Measurements from ENCODE around the gene FAM200C.

FAM200C gene

DNA sequence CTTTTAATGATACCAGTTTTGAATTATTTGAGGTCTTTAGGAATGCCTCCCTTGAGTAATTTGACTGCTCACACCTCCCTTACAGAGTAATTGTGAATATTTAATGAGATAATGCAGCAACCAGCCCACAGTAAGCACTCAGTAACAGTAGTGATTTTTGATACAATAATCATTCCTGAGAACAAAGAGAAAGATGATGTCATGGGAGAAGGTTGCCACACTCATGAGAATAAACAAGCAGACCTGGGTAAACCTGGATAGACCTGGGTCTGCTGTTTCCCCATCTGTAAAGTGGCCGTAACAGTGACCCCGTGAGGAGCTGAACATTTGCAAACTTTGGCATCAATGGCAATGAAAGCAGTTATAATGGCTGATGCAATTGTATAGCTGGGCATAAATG lies 33.6 kb downstream of the FAM200C start:
- DNase-seq = no peak

GRCh38 chr5:160363660-160364395 lies 36.0 kb downstream of the FAM200C start:
- no peak for DNase-seq

DNA sequence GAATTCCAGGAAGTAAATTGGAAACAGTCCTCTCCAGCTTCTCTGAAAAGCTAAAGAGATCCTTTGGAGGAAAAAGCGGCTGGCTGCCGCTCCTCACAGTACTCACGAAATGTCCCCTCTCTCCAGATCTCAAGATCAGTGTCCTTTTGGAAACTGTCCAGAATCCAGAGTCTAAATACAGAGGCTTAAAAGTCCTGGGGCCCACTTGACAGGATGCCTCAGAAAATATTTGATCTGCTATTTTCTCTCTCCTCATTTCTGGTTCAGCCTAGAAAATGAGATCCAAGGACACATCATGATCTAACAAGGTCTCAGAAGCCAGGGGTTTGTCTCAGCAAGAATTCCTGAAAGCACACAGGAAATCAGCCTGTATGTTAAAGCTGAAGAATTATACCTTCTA lies 36.6 kb downstream of the FAM200C start:
- no peak for DNase-seq

GRCh38 chr5:160361624-160362228 lies 38.1 kb downstream of the FAM200C start:
- DNase-seq = no peak

- no peak for DNase-seq
Observed at GRCh38 chr5:160360310-160360709, 39.5 kb downstream of the FAM200C start.

DNA sequence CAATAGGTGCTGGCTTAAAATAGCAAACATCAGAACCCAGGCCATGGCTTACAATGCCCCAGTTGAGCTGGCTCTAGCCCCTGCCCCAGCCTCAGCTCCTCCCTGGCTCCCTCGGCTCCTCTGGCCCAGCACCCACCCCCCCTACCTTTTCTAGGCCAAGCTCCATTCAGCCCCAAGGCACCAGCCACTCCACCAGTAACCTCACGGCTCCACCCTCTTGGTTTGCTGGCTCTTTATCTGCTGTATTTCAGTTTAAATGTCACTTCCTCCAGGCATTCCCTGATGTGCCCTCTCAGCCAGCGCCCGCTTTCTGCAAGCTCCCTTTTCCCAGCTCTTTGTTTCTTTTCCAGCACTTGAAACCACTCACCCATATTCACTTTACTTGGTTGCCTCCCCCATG lies 40.0 kb downstream of the FAM200C start:
- DNase-seq = no peak

GRCh38 chr5:160359242-160359641 lies 40.6 kb downstream of the FAM200C start:
- DNase-seq = no peak

GRCh38 chr5:160357861-160358411 lies 41.9 kb downstream of the FAM200C start:
- no peak for DNase-seq

DNA sequence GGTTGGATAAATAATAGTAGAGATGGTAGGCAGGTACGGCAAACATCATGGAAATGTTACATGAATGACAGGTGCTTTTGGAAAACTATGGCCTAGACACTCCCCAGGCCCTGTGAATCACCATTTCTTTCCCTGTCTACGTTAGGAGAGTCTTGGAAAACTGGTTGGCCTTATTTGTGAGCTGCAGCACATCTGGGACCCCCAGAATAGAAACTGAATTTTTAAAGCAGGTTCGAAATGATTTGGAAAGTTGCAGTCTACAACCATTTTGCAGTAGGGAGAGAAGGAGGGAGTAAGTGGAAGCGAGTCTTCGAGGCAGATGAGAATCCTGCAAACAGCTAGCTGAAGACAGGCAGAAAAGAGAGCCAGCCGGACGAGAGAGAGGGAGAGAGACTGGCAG lies 42.5 kb downstream of the FAM200C start:
- DNase-seq = no peak

- no peak for DNase-seq
Observed at GRCh38 chr5:160356550-160357347, 43.1 kb downstream of the FAM200C start.

DNA sequence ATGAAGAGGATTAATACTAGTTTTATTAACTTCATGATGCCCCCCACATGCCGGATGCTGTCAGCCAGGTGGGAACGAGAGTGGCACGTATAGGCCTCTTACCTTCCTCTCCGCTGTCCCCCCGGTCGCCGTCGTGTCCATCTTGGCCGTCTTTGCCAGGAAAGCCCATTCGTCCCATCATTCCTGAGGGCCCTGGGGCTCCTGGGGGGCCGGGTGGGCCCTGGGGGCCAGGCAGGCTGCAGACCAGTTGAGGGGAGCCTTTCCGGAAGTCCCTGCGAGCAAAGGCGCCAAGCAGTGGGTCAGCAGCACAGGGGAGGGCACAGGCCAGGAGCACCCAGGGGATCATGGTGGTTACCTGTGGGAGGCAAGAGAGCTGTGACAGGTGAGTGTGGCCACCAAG lies 45.2 kb downstream of the FAM200C start:
- DNase-seq = no peak

- no peak for DNase-seq
Observed at GRCh38 chr5:160353379-160353778, 46.5 kb downstream of the FAM200C start.

GRCh38 chr5:160352308-160352707 lies 47.5 kb downstream of the FAM200C start:
- no peak for DNase-seq

- no peak for DNase-seq
Observed at GRCh38 chr5:160349935-160350303, 49.9 kb downstream of the FAM200C start.

DNA sequence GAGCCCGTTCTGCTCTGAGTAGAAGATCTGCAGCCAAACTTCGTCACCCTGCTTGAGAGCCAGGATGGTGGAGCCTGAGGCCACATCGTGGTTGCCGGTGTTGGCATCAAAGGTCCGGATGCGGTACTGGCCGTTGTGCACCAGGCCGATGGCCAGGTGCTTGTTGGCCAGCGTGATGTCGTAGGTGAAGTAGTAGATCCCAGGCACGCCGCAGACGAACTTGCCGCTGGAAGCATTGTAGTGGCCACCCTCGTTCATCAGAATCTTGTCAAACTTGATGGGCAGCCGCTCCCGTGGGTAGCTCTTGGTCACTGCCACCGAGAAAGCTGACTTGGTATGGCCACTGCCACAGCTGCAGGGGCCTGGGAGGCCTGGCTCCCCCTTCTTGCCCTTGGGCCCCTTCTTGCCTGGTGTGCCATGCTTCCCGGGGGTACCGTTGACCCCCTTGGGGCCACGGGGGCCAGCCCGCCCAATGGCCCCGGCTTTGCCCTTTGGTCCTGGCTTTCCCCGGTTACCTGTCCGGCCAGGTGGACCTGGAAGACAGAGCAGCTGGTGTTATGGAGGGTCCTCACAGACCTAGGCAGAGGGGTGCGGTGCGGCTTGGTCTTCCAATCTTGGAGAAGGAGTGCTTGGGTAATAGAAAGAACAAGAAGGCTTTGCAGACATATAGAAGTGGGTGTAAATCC lies 50.5 kb downstream of the FAM200C start:
- DNase-seq = no peak

GRCh38 chr5:160348080-160348479 lies 51.8 kb downstream of the FAM200C start:
- DNase-seq = no peak

DNA sequence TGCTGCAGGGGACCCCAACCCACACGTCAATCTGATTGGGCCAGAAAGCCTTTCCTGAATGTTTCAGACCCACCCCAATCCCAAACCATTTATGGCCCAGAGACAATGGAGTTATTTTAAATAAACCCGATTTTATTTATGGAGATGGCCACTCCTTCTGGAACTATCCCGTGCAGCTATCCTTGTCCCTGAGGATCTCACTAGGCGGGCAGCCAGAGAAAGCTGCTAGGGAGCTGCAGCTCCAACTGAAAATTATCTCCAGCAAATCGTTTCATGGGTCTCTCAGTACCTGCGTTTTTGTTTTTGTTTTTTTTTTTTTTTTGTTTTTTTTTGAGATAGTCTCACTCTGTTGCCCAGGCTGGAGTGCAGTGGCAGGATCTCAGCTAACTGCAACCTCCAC lies 52.4 kb downstream of the FAM200C start:
- no peak for DNase-seq
